ENCODE measurements around the gene USP21. TPM values are rescaled to one million over a fixed set of nuclear protein-coding genes. Genes with fewer than 3 reads are reported as not detected.
"Not testable (repeated sequence)": the region's sequence is repeated elsewhere in the genome, so short reads cannot be mapped to it uniquely, and the experiment has no call there.

USP21 gene
- polyA plus RNA-seq, 1 donor (not counting 4 experiments of a cell fraction or from before 2014, with no cell fraction given) = 9.5 TPM

DNA sequence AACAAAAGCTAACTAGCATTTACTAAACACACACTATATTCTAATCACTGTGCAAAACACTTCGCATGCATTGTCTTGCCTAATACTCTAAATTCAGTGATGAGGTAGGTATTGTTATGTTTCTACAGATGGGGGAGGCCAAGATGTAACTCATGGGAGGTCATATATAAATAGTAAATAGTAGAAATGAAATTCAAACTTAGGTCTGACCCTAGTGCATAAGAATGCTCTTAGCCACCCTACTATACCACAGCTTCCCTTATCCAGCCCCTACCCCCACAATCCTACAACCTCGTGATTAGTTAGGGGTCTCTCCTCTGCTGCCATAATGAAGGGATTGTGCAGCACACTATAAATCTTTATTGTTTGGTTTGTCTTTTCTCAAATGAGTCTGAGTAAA is 44.7 kb upstream of the USP21 start:
- no peak overlapping the region for H2AFZ ChIP-seq (ENCODE audit: control insufficient read depth, low read length)
- peak overlapping the region; percentile 97 for H3K27ac ChIP-seq (ENCODE audit: control insufficient read depth, insufficient read depth, low read length)
- TF ChIP-seq, protein P1, sequence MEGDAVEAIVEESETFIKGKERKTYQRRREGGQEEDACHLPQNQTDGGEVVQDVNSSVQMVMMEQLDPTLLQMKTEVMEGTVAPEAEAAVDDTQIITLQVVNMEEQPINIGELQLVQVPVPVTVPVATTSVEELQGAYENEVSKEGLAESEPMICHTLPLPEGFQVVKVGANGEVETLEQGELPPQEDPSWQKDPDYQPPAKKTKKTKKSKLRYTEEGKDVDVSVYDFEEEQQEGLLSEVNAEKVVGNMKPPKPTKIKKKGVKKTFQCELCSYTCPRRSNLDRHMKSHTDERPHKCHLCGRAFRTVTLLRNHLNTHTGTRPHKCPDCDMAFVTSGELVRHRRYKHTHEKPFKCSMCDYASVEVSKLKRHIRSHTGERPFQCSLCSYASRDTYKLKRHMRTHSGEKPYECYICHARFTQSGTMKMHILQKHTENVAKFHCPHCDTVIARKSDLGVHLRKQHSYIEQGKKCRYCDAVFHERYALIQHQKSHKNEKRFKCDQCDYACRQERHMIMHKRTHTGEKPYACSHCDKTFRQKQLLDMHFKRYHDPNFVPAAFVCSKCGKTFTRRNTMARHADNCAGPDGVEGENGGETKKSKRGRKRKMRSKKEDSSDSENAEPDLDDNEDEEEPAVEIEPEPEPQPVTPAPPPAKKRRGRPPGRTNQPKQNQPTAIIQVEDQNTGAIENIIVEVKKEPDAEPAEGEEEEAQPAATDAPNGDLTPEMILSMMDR (optimal IDR thresholded peaks at IDR 0.05 in 1 of 3, IDR thresholded peaks at IDR 0.05 in 1 of 3, conservative IDR thresholded peaks at IDR 0.05 in 1 of 3; ENCODE audit: extremely low read depth in 1 of 3, insufficient read depth in 2 of 3, low read length in 3 of 3) = no peak
- TF ChIP-seq EZH2 (IDR thresholded peaks at IDR 0.05; ENCODE audit: low read length) = no peak
- peaks cover 79% of the 10 kb centered on the region for H3K79me2 ChIP-seq (ENCODE audit: control insufficient read depth, insufficient read depth, low read length)
- no peaks in the 10 kb centered on the region for H3K9me1 ChIP-seq (ENCODE audit: control insufficient read depth, extremely low read depth, insufficient read depth, low read length)
- H3K4me3 ChIP-seq (ENCODE audit: control insufficient read depth in 2 of 3, extremely low read depth in 1 of 3, insufficient read depth in 2 of 3, low read depth in 1 of 3, low read length in 3 of 3) = peak overlapping the region in 2 of 3 experiments; percentile 33 to 36
- no peaks in the 10 kb centered on the region for H3K27me3 ChIP-seq (ENCODE audit: control insufficient read depth, extremely low read depth, insufficient read depth, low read length)
- peaks cover 33% of the 10 kb centered on the region for H3K4me1 ChIP-seq (ENCODE audit: control insufficient read depth, extremely low read depth, insufficient read depth, low read length)
- FAIRE-seq = no peak
- H4K20me1 ChIP-seq (ENCODE audit: control insufficient read depth, extremely low read depth, insufficient read depth, low read length) = no peaks in the 10 kb centered on the region
- H3K9me3 ChIP-seq (ENCODE audit: control insufficient read depth, low read depth, low read length) = no peaks in the 10 kb centered on the region
- dilution Hi-C loops (cut with MboI; ENCODE audit: extremely low pct_ligation_motif_present, low sequenced_read_pairs) = no loop called here
- peak overlapping the region; percentile 62 for H3K4me2 ChIP-seq (ENCODE audit: control insufficient read depth, extremely low read depth, insufficient read depth, low read depth, low read length)
- DNase-seq (ENCODE audit: low read depth, low spot score) = no peak
- peaks cover 2 to 19% of the 10 kb centered on the region in 2 experiments for H3K36me3 ChIP-seq (ENCODE audit: control insufficient read depth in 2 of 2, extremely low read depth in 1 of 2, insufficient read depth in 2 of 2, low read length in 2 of 2)
- H3K9ac ChIP-seq (ENCODE audit: control insufficient read depth, extremely low read depth, insufficient read depth, low read length) = peak overlapping the region; percentile 35

DNA sequence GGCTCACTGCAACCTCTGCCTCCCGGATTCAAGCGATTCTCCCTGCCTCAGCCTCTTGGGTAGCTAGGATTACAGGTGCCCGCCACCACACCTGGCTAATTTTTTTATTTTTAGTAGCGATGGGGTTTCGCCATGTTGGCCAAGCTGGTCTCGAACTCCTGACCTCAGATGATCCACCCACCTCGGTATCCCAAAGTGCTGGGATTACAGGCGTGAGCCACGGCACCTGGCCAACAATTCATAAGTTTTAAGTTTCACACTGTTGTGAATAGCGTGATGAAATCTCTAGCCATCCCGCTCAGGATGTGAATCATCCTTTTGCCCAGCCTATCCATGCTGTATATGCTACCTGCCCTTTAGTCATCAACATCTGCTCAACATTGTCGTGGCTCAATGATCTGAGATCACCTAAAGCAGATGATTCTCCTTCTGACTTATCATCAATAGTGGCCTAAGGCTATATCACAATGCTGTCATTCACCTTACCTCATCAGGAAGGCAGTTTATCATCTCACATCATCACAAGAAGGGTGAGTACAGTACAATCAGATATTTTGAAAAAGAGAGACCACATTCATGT is 44.1 kb upstream of the USP21 start:
- DNase-seq (ENCODE audit: low read depth, low spot score) = peak; percentile 100
- Histone ChIP-seq H3K9ac (ENCODE audit: control insufficient read depth, extremely low read depth, insufficient read depth, low read length) (peak overlapping the region; percentile 35), H4K20me1 (ENCODE audit: control insufficient read depth, extremely low read depth, insufficient read depth, low read length) (no peaks in the 10 kb centered on the region), H3K4me2 (ENCODE audit: control insufficient read depth, extremely low read depth, insufficient read depth, low read depth, low read length) (peak overlapping the region; percentile 62), H3K9me3 (ENCODE audit: control insufficient read depth, low read depth, low read length) (no peaks in the 10 kb centered on the region), H3K9me1 (ENCODE audit: control insufficient read depth, extremely low read depth, insufficient read depth, low read length) (no peaks in the 10 kb centered on the region), H3K27ac (ENCODE audit: control insufficient read depth, insufficient read depth, low read length) (peak overlapping the region; percentile 97), H3K36me3 (ENCODE audit: control insufficient read depth in 2 of 2, extremely low read depth in 1 of 2, insufficient read depth in 2 of 2, low read length in 2 of 2) (peaks cover 2 to 19% of the 10 kb centered on the region in 2 experiments), H3K4me1 (ENCODE audit: control insufficient read depth, extremely low read depth, insufficient read depth, low read length) (peaks cover 39% of the 10 kb centered on the region), H3K79me2 (ENCODE audit: control insufficient read depth, insufficient read depth, low read length) (peaks cover 72% of the 10 kb centered on the region), H3K4me3 (ENCODE audit: control insufficient read depth in 2 of 3, extremely low read depth in 1 of 3, insufficient read depth in 2 of 3, low read depth in 1 of 3, low read length in 3 of 3) (peak overlapping the region in 1 of 3 experiments; percentile 36), H3K27me3 (ENCODE audit: control insufficient read depth, extremely low read depth, insufficient read depth, low read length) (no peaks in the 10 kb centered on the region), H2AFZ (ENCODE audit: control insufficient read depth, low read length) (no peak overlapping the region)
- FAIRE-seq = peak; percentile 95
- dilution Hi-C loops (cut with MboI; ENCODE audit: extremely low pct_ligation_motif_present, low sequenced_read_pairs) = no loop called here
- TF ChIP-seq, protein P1 (optimal IDR thresholded peaks at IDR 0.05 in 1 of 3, IDR thresholded peaks at IDR 0.05 in 1 of 3, conservative IDR thresholded peaks at IDR 0.05 in 1 of 3; ENCODE audit: extremely low read depth in 1 of 3, insufficient read depth in 2 of 3, low read length in 3 of 3) = no peak
- TF ChIP-seq EZH2 (IDR thresholded peaks at IDR 0.05; ENCODE audit: low read length) = no peak

- H3K9me1 ChIP-seq (ENCODE audit: control insufficient read depth, extremely low read depth, insufficient read depth, low read length); H3K27me3 ChIP-seq (ENCODE audit: control insufficient read depth, extremely low read depth, insufficient read depth, low read length); FAIRE-seq; dilution Hi-C loops (cut with MboI; ENCODE audit: extremely low pct_ligation_motif_present, low sequenced_read_pairs); H2AFZ ChIP-seq (ENCODE audit: control insufficient read depth, low read length); H3K9me3 ChIP-seq (ENCODE audit: control insufficient read depth, low read depth, low read length); H3K4me3 ChIP-seq (ENCODE audit: control insufficient read depth in 2 of 3, extremely low read depth in 1 of 3, insufficient read depth in 2 of 3, low read depth in 1 of 3, low read length in 3 of 3); H4K20me1 ChIP-seq (ENCODE audit: control insufficient read depth, extremely low read depth, insufficient read depth, low read length); DNase-seq (ENCODE audit: low read depth, low spot score): not testable (repeated sequence)
- Histone ChIP-seq H3K9ac (ENCODE audit: control insufficient read depth, extremely low read depth, insufficient read depth, low read length) (peak overlapping the region; percentile 14), H3K4me2 (ENCODE audit: control insufficient read depth, extremely low read depth, insufficient read depth, low read depth, low read length) (peak overlapping the region; percentile 88), H3K36me3 (ENCODE audit: control insufficient read depth in 2 of 2, extremely low read depth in 1 of 2, insufficient read depth in 2 of 2, low read length in 2 of 2) (peaks cover 6 to 22% of the 10 kb centered on the region in 2 experiments), H3K27ac (ENCODE audit: control insufficient read depth, insufficient read depth, low read length) (peak overlapping the region; percentile 97), H3K4me1 (ENCODE audit: control insufficient read depth, extremely low read depth, insufficient read depth, low read length) (peaks cover 39% of the 10 kb centered on the region), H3K79me2 (ENCODE audit: control insufficient read depth, insufficient read depth, low read length) (peaks cover 68% of the 10 kb centered on the region)
These were observed 43.3 kb upstream of the USP21 start for GRCh38 chr1:161115961-161116360.
